ENCODE measurements around the gene SHQ1.
"Not testable (repeated sequence)": the region's sequence is repeated elsewhere in the genome, so short reads cannot be mapped to it uniquely, and the experiment has no call there.

Gene SHQ1

GRCh38 chr3:72746430-72747411 is 101.5 kb downstream of the SHQ1 start:
- DNase-seq, result no peak

GRCh38 chr3:72745146-72745999 is 102.9 kb downstream of the SHQ1 start:
- no peak for DNase-seq

GRCh38 chr3:72744330-72744729 is 103.9 kb downstream of the SHQ1 start:
- DNase-seq, result no peak

- no peak for DNase-seq
Observed at GRCh38 chr3:72739531-72740466, 108.4 kb downstream of the SHQ1 start.

GRCh38 chr3:72738752-72739530 is 109.3 kb downstream of the SHQ1 start:
- peak; percentile 23 for DNase-seq

GRCh38 chr3:72735072-72735471 is 113.2 kb downstream of the SHQ1 start:
- DNase-seq, result not testable (repeated sequence)

GRCh38 chr3:72733676-72734075 is 114.6 kb downstream of the SHQ1 start:
- DNase-seq, result no peak

- DNase-seq, result not testable (repeated sequence)
Observed at GRCh38 chr3:72732666-72733345, 115.4 kb downstream of the SHQ1 start.

- no peak for DNase-seq
Observed at GRCh38 chr3:72728958-72729467, 119.2 kb downstream of the SHQ1 start.

GRCh38 chr3:72728329-72728889 is 119.8 kb downstream of the SHQ1 start:
- no peak for DNase-seq

- no peak for DNase-seq
Observed at GRCh38 chr3:72727726-72728125, 120.5 kb downstream of the SHQ1 start.

- no peak for DNase-seq
Observed at GRCh38 chr3:72727172-72727571, 121.1 kb downstream of the SHQ1 start.

- no peak for DNase-seq
Observed at GRCh38 chr3:72725229-72725628, 123.0 kb downstream of the SHQ1 start.

GRCh38 chr3:72724070-72724469 is 124.2 kb downstream of the SHQ1 start:
- no peak for DNase-seq

GRCh38 chr3:72722930-72723726 is 125.1 kb downstream of the SHQ1 start:
- no peak for DNase-seq

- no peak for DNase-seq
Observed at GRCh38 chr3:72721683-72722381, 126.4 kb downstream of the SHQ1 start.

- DNase-seq, result no peak
Observed at GRCh38 chr3:72720566-72720965, 127.7 kb downstream of the SHQ1 start.

GRCh38 chr3:72719137-72719536 is 129.1 kb downstream of the SHQ1 start:
- no peak for DNase-seq

- not testable (repeated sequence) for DNase-seq
Observed at GRCh38 chr3:72714135-72714534, 134.1 kb downstream of the SHQ1 start.

Data from NCI-H526 treated with DMSO at 0.1 percent for 48 hours (cell line).